NCI-H446 treated with DMSO at 0.1 percent for 48 hours (cell line): Measurements from ENCODE around the gene HDHD5.
"Not testable (repeated sequence)": the region's sequence is repeated elsewhere in the genome, so short reads cannot be mapped to it uniquely, and the experiment has no call there.

Source experiments
- DNase-seq: peaks from one replicate; lab custom pipeline; 2025; lab: John Stamatoyannopoulos, UW

HDHD5 gene

DNA sequence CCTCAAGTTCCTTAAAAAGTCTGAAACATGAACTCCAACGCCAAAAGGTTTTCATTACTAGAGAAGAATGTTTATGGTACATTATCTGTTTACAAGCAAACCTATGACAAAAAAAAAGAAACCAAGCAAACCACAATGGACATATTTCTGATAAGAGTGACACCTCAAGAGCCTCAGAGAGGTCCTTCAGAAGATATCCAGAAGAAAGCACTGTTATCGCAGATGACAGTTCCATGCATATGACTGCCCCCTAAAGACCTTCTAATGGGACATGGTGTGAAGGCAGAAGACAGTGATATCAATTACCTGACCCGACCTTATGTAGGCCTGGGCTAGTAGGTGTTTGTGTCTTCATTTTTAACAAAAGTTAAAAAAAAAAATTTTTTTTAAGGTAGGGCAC is 3.1 kb downstream of the HDHD5 start:
- no peak for DNase-seq

DNA sequence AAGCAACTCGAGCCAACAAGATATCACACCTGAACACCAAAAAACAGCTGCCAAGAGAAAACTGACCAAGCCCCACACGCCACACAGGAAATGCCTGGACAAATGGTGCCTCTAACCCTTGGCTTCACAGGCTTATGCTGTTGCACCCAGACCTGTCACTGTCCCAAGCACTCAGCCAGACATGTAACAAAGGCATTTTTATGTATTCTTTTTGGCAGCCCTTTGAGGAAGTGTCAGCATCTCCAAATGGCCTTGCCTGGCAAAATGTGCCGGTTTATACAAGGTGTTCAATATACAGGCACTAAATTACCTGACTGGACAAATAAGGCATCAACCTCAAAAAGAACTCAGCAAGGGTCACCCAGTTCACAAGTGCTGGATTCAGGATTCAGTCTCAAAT is 6.1 kb downstream of the HDHD5 start:
- DNase-seq: no peak

DNA sequence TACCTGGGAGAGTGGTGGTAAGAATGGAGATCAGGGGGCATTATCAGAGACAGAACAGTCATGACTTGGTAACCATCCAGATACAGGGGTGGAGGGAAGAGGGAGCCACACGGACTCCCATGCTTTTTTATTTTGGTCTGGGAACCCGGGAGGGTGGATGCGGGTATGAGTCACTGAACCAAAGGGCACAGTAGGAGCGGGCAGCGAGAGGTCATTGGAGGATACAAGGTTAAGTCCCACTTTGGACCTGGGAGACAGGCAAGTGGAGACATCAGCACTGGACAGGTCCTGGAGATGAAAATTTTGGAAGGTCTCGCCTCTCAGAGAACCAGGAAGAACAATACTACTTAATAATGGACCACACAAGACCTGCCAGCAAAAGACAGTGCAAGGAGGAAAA is 6.7 kb downstream of the HDHD5 start:
- no peak for DNase-seq

DNA sequence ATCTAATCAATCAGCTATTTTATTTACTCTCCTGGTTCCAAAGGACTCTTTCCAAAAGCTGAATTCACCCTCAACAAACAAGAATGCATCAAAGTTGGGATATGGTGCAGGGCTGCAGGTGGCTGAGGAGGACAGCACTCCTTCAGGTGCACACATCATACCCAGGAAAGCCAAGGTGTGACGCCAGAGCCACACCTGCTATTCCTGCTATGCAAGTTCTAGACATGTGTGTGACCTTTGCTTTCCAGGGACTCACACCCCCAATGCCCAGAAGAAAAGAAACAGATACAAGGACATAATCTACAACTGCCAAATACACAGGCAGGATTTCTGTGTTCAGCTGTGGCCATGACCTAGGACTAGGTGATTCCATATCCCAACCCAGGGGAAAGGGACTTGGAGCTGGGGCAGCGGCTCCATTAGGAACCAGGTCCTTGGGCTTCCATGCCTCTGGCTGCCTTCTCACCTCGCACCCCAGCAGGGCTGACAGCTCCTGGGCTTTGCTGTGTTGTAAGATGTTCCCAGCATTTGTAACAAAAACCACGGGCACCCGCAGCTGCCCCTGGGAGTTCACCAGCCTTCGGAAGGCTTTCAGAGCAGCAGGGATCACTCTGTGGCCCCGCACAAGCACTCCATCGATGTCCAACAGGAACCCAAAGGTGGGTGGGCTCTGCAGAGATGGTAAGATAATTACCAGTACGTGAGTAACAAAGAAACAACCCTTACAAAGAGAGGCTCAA is 9.8 kb downstream of the HDHD5 start:
- DNase-seq: no peak

DNA sequence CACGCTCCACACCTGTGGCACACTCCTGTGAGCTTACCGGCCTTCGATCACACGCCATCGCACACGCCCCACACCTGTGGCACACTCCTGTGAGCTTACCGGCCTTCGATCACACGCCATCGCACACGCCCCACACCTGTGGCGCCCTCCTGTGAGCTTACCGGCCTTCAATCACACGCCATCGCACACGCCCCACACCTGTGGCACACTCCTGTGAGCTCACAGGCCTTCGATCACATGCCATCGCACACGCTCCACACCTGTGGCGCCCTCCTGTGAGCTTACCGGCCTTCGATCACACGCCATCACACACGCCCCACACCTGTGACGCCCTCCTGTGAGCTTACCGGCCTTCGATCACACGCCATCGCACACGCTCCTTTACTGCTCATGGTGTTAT is 11.6 kb downstream of the HDHD5 start:
- DNase-seq: not testable (repeated sequence)

DNA sequence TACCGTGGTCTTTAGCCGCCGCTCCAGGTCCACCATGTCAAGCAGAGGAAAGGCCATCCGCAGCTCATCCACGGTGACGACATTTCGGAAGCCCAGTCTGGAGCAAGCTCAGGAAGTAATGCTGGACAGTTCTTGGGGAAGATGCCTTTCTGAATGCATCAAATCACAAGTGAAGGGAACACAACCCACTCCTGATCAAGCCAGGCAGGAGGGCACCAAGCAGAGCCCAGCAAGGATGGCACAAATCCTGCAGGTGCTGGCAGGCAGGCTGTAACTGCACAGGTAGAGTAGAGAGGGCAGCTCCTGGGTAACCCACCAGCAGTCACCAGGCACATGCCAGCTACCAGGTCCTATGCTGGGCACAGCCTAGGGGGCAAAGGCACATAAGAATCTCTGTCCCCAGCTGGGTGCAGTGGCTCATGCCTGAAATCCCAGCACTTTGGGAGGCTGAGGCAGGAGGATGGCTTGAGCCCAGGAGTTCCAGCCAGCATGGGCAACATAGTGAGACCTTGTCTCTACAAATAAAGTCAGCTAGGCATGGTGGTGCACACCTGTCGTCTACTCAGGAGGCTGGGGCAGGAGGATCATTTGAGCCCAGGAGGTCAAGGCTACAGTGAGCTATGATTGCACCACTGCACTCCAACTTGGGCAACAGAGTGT is 13.9 kb downstream of the HDHD5 start:
- no peak for DNase-seq

DNA sequence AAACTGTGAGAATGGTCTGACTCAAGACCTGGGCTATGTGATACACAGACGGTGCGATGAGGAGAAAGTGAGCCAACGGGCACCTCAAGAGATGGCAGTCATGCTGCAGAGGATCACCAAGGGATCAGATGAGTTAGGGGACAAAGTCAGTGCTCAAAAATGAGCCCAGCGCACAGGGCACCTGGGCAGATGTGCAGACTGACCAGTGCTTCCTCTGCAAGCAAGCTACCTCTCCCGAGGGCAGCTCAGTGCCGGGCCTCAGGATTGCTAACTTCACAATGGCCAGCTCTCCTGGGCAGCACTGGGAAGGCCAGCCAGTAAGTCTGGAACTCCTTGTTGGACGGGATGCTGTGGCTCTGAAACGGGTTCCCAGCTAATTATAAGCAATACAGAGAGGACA is 15.3 kb downstream of the HDHD5 start:
- no peak for DNase-seq

DNA sequence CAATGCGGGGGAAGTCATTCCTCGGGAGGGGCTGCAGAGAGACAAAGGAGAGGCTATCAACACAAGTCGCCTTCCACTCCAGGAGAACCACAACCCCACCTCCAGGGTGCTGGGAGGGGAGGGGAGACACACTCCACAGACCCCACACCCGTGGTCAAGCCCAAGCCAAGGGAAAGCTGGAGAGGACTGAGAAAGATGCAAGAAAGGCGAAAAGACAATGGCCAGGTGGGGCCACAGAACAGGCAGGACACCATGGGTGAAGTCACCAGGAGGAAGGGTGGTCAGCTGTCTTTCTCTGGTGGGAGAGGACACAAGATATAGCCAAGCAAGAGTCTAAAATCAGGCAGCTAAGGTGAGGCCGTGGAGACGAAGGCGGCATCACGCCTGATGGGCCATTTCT is 16.0 kb downstream of the HDHD5 start:
- DNase-seq: no peak

DNA sequence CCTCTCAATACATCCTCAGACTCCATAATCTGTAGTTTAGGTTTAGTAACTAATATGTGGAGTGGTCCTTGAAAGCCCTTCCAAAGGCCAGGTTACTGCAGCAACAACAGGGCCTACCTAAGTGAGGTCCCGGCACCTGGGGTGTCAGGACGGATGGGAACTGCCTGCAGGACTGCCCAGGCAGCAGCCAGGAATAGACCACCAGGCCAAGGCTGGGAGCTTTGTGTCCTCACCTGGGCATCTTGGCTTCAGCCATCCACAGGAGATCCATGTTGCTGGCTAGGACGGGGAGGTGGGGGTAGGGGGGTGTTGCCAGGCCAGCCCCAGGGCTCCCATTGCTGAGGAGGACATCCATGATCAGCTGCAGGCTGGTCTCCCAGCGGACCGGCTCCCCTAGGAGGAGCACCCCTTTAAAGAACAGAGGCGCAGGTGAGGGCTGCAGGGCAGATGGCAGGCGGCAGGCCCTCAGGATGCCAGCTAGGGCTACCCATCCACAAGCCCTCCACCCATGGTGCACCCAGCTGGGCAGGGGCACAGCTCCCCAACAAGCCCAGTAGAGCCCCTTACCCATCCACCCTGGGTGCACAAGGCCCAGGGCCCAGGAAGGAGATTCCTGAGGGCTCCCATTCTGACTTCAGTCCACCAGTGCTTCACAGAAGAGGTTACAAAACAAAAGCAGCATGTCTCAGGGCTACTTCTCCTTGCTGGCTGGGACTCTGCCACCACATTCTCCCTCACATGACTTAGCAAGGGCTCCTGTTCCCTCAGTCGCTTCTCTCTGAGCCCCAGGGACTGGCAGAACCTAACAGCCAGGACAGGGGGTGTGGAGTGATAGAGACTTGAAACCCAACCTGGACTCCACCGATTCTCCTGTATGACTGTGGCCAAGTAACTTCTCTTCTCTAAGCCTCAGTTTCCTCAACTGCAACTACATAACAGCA is 18.0 kb downstream of the HDHD5 start:
- no peak for DNase-seq

DNA sequence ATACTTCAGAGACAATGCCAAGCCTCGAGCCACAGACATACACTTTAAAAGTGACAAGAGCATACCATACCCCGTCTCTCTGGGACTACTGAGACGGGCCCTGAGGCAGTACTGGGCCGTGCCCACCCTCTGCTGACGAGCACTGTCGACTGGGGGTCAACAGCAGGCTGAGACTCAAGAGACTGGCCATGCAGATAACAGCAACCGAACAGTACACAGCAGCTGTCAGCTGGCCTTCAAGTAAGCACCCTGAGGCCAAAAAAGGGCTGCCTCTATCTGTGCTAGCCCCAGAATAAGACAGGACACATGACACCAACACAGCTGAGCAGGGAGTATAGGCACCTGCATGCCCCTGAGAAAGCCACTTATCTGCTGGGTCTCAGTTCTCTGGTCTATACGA is 19.1 kb downstream of the HDHD5 start:
- DNase-seq: no peak

DNA sequence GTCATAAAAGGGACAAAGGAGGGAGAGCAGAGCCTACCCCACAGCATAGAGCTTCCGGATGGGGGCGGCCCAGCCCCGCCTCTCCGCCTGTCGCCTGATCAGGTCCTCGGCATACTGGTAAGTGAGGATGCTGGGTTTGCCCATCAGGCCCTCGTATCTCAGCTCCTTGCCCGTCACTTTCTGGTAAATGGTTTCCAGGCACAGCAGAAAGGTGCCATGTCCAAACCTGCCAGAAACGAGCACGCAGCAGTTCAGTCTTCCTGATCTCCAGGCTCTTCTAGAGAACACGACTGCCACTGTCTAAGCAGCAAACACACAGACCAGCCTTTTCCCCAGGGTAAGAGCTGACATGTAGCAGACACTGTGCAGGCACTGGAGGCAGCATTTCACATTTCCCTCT is 20.6 kb downstream of the HDHD5 start:
- DNase-seq: no peak

DNA sequence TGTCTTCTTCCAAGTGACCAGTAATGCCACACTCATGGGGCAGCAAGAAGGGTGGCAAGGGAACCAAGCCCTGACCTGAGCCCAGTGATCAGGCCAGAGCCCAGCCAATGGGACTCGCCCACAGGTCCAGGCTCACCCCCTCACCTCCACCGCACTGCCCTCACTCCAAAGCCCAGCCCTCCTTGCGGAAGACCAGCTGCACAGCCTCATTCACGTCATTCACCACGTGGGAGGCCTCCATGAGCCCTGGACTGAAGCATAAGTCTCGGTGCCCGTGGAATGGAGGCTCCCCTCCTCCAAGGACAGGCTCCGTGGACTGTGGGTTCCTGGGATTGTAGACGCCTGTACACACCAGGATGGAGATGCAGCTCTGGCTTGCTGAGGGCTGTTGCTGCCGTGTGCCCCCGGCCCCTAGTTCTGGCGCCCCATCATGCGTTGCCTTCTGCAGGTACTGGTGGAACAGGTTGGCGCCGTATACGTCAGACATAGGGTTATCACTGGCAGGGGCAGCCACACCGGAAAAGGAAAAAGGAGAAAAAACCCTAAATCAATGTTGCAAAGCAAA is 21.1 kb downstream of the HDHD5 start:
- DNase-seq: no peak

DNA sequence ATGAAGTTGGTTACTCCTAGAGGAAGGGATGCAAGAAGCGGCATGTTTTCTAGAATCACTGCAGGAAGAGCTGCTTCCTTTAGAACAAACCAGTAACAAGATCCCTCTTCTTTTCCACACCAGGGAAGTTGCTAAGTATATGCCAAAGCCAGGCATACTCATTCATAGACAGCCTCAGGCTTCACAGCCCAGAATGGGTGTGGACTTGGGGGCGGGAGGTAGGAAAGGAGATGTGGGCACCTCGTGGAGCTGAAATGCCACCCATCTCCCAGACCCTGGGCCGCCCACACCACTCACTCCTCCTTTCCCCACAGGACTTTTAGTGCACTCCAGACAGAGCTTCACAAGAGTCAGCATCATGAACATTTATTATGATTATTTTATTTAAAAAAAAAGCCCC is 21.9 kb downstream of the HDHD5 start:
- no peak for DNase-seq

DNA sequence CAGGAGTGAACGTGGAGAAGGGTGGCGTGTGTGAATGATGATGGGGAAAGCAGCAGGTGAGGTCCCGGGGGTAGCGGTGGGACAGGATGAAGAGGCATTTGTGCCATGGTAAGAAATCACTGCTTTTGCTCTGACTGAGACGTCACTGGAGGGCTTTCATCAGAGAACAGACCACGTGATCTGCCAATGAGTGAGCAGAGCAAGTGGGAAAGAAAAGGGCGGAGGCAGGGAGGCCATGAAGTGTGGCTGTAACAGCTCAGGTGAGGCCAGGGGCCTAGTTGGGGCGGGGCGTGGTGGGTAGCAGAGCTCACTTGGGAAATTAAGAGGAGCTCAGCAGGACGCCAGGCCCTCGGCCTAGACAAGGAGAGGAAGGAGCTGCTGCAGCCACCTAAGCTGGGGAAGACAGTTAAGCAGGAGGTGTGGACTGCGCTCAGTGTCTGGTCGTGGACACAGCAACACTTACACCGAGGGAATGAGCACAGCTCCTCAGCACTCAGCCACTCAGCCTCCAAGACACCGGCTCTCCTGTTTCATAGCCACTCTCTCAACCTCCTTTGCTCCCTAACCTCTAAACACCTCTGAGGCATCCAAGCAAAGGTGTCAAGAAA is 23.8 kb downstream of the HDHD5 start:
- no peak for DNase-seq

DNA sequence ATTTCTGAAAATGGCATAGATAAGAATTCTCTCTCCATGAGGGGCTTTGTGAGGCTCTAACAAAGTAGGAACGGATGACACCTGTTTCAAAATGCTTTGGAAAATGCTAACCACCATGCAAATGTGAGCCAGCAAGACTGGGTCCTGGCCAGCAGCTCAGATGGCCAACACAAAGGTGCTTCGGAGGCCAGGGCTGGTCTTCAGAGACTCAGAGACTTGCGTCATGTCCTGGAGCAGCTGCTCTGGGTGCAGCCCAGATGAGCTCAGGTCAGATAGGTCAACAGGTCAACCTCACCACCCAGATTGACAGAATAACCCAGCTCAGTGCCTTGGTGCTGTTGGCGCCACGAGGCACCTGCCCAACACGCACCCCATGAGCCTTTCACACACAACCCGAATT is 25.9 kb downstream of the HDHD5 start:
- no peak for DNase-seq

DNA sequence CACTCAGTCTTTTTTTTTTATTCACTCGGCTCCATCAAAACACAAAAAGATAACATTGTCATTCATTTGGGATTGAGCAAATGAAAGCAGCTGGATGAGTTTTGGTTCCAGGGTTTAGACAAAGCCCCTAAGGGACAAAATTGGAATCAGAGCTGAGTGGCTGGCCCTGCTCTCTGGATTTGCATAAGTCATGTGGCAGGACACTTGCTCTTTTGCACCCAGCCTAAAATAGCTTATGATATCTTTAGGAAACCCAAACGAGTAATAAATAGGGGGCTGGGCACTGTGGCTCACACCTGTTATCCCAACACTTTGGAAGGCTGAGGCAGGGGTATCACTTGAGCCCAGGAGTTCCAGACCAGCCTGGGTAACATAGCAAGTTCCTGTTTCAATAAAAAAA is 27.0 kb downstream of the HDHD5 start:
- DNase-seq: no peak

DNA sequence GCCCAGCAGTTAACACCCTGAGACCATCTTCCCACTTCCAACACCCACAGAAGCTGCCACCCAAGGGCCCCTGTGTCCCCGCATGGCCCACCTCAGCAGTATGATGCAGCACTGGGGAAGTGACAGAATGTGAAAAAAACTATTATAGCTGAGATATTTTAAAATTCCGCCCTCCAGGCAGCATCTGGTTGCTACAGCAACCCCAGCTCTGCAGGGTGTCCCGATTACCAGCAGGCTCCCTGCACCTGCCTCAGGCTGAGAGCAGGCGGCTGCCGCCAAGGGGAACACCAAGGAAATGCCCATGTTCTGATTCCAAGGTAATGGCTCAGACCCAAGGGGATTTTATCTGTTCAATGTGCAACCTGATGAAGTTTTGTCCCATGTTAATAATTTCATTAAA is 27.4 kb downstream of the HDHD5 start:
- DNase-seq: no peak

DNA sequence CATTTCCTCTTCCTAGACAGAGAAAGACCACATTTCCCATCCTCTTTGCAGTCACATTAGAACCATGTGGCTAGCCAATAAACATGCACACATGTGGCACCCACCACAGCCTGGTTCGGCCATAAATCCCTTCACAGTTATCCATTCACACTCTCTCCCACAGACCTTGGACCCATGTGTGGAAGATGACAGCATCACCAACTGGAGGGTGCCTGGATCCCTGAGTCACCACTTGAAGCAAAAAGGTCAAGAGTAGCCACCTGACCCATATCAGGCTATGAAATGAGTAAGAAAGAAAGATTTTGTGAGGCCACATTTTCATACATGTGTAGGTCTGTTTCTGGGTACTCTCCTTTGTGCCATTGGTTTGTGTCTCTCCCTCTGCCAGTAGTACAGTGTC is 28.9 kb downstream of the HDHD5 start:
- DNase-seq: no peak

DNA sequence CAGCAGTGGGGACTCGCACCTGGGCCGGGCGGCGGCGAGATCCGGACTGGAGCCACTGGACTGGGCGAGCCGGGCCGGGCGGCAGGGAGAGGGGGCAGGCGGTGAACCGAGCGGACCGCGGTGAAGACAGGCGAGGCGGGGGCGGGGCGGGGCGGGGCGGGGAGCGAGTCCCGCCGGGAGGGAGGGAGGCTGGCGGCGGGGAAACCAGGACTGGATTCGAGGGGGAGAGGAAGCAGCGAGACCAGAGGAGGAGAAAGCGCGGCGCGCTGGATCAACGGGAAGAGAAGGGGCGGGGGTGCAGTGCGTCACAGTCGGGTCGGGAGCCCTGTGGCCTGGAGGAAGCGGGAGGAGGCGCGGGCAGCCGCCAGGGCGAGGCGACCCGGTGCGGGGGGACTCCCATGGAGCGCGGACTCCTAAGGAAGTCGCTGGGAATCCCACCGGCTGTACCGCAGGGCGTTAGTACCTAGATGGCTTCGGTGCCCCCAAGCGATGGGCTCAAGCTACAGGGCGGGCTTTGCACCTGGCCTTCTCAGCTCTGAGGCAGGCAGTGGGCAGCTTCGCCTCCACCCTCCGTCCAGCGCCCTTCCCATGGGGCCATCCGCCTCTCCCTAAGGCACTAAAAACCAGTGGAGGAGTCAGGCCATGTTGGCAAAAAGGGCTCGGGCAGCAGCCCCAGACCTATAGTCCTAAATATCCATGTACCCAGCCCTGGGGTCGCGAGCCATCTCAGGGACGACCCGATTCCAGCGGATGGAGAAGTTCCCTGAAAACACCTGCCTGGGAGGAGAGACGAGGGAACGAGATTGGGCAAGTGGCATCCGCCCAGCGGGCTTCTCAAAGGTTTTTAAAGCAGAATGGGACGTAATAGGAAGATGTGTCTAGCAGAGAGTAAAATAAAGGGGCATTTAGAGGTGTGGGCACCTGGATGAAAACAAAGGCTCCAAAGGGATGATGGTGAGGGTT is 37.6 kb downstream of the HDHD5 start, which contains the start of gene TMEM121B:
Gene TMEM121B, minus strand, starts transcription at position 128 of the 963 bp plus-strand sequence. CDS start 233 bp downstream, outside the sequence.
- peak; percentile 81 for DNase-seq

DNA sequence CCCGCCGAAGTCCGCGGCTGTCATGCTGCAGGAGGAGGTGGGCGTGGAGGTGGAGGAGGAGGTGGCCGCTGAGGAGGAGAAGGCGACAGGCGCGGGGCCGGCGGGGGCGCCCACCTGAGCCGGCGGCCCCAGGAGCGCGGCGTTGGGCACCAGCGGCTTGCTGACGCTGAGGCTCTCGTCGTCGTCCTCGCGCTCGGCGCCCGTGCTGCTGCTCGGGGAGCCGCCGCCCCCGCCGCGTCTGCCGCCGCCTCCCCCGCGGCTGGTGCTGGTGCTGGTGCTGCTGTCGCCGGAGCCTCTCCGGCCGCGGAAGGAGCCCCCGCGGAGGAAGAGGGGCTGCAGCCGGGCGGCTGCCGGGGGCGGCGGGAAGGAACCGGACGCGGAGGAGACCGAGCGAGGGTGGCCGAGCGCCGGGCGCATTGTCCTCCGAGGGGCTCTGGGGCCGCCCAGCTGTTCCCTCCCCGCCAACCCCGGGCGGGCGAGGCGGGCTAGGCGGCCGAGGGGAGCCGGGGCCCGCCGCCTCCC is 38.3 kb downstream of the HDHD5 start:
- DNase-seq: no peak

DNA sequence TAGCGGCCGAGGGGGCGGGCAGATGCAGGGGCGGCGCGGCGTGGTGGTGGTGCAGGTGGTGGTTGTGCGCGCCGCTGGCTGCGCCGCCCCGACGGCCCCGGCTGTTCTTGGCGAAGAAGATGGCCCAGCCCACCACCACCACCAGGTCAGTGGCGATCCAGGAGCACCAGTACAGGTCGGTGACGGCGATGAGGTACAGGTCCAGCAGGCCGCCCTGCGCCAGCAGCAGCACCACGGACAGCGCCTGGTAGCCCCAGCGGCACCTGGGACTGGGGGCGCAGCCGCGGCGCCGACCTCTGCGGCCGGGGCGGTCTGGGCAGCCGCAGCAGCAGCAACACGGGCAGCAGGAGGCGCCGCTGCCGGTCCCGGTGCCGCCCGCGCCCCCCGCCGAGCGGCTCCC is 38.8 kb downstream of the HDHD5 start:
- no peak for DNase-seq
